ENCODE data around the gene TLCD3A.

GRCh38 chr17:691423-691822 is 41.0 kb upstream of the TLCD3A start:
- TF ChIP-seq RAD21 (IDR thresholded peaks at IDR 0.05; ENCODE audit: low read length) (no peak), POLR2A (IDR thresholded peaks at IDR 0.05; ENCODE audit: low read depth, low read length) (no peak), CEBPB (IDR thresholded peaks at IDR 0.05; ENCODE audit: low read depth, low read length) (peak; percentile 12; the same call in 1 of the 2 replicates), CHD1 (IDR thresholded peaks at IDR 0.05; ENCODE audit: low read depth, low read length) (no peak), MXI1 (IDR thresholded peaks at IDR 0.05; ENCODE audit: borderline replicate concordance, low read depth, low read length) (no peak), CTCF (conservative IDR thresholded peaks at IDR 0.05; ENCODE audit: low read depth, low read length) (no peak), RCOR1 (IDR thresholded peaks at IDR 0.05; ENCODE audit: insufficient replicate concordance, low read length) (no peak)
- TF ChIP-seq, protein P1, sequence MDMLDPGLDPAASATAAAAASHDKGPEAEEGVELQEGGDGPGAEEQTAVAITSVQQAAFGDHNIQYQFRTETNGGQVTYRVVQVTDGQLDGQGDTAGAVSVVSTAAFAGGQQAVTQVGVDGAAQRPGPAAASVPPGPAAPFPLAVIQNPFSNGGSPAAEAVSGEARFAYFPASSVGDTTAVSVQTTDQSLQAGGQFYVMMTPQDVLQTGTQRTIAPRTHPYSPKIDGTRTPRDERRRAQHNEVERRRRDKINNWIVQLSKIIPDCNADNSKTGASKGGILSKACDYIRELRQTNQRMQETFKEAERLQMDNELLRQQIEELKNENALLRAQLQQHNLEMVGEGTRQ (IDR thresholded peaks at IDR 0.05; ENCODE audit: low read depth, low read length): no peak
- TF ChIP-seq, protein P2, sequence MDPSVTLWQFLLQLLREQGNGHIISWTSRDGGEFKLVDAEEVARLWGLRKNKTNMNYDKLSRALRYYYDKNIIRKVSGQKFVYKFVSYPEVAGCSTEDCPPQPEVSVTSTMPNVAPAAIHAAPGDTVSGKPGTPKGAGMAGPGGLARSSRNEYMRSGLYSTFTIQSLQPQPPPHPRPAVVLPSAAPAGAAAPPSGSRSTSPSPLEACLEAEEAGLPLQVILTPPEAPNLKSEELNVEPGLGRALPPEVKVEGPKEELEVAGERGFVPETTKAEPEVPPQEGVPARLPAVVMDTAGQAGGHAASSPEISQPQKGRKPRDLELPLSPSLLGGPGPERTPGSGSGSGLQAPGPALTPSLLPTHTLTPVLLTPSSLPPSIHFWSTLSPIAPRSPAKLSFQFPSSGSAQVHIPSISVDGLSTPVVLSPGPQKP (IDR thresholded peaks at IDR 0.05; ENCODE audit: borderline replicate concordance, low read depth, low read length): no peak
